HG02852 (cell line): ENCODE data around the gene GLB1L3.
"Not testable (repeated sequence)": the region's sequence is repeated elsewhere in the genome, so short reads cannot be mapped to it uniquely, and the experiment has no call there.

Experiments
- ATAC-seq: cut with Tn5 transposase; IDR thresholded peaks from one replicate; pipeline ENCODE4 v1.9.1; 2021; ENCODE audit warnings: mild to moderate bottlenecking, moderate library complexity; ENCODE audit not compliant: unreplicated experiment

The GLB1L3 gene

GRCh38 chr11:134294664-134295063 lies 18.5 kb downstream of the GLB1L3 start:
- no peak for ATAC-seq

GRCh38 chr11:134312223-134312622 lies 36.0 kb downstream of the GLB1L3 start:
- no peak for ATAC-seq

GRCh38 chr11:134312807-134313206 lies 36.6 kb downstream of the GLB1L3 start:
- ATAC-seq: no peak

GRCh38 chr11:134313379-134313778 lies 37.2 kb downstream of the GLB1L3 start:
- ATAC-seq: no peak

- ATAC-seq: no peak
Observed at GRCh38 chr11:134313821-134314607, 37.8 kb downstream of the GLB1L3 start.

- no peak for ATAC-seq
Observed at GRCh38 chr11:134317103-134317502, 40.9 kb downstream of the GLB1L3 start.

- ATAC-seq: not testable (repeated sequence)
Observed at GRCh38 chr11:134321373-134321772, 45.2 kb downstream of the GLB1L3 start.

- no peak for ATAC-seq
Observed at GRCh38 chr11:134322553-134322952, 46.4 kb downstream of the GLB1L3 start.

GRCh38 chr11:134328433-134328832 lies 52.3 kb downstream of the GLB1L3 start:
- ATAC-seq: no peak

- no peak for ATAC-seq
Observed at GRCh38 chr11:134330611-134331353, 54.6 kb downstream of the GLB1L3 start.

- peak; percentile 91 for ATAC-seq
Observed at GRCh38 chr11:134331354-134332188, 55.4 kb downstream of the GLB1L3 start, which contains the start of gene GLB1L2. Gene GLB1L2, plus strand, starts transcription at chr11:134331988. Its CDS starts 74 bp downstream, at chr11:134332062.

- ATAC-seq: peak; percentile 30
Observed at GRCh38 chr11:134332189-134332631, 56.0 kb downstream of the GLB1L3 start.

- no peak for ATAC-seq
Observed at GRCh38 chr11:134332782-134333181, 56.6 kb downstream of the GLB1L3 start.

GRCh38 chr11:134333312-134333711 lies 57.1 kb downstream of the GLB1L3 start:
- ATAC-seq: no peak

- no peak for ATAC-seq
Observed at GRCh38 chr11:134333946-134334345, 57.8 kb downstream of the GLB1L3 start.

GRCh38 chr11:134334796-134335571 lies 58.8 kb downstream of the GLB1L3 start:
- no peak for ATAC-seq

- ATAC-seq: no peak
Observed at GRCh38 chr11:134337051-134337450, 60.9 kb downstream of the GLB1L3 start.

- no peak for ATAC-seq
Observed at GRCh38 chr11:134338068-134338467, 61.9 kb downstream of the GLB1L3 start.

GRCh38 chr11:134338654-134339053 lies 62.5 kb downstream of the GLB1L3 start:
- ATAC-seq: no peak

GRCh38 chr11:134339756-134340155 lies 63.6 kb downstream of the GLB1L3 start:
- ATAC-seq: no peak
